Breast epithelium (tissue), 4 donors: ENCODE measurements around the gene CCDC92B. TPM values are rescaled to one million over a fixed set of nuclear protein-coding genes. Genes with fewer than 3 reads are reported as not detected.

Experiments used
- DNase-seq, 2 donors: peaks; one replicate each; pipeline ENCODE4 v3.0.0-alpha.2; 2019; ENCODE audit warnings: low spot score in 2 of 2
- H3K27ac ChIP-seq, 2 donors: fragments of 200-600 bp; sonication (generic) in 1 of 2; one replicate each; pipeline ENCODE4 v1.5.1; 2016 to 2019; ENCODE audit warnings: mild to moderate bottlenecking in 1 of 2
- H3K27me3 ChIP-seq, 2 donors: fragments of 200-600 bp; sonication (generic) in 1 of 2; one replicate each; pipeline versions ENCODE4 v1.5.1 to v1.6.0; 2017 to 2019; ENCODE audit warnings: control low read depth in 1 of 2, mild to moderate bottlenecking in 1 of 2
- H3K36me3 ChIP-seq: fragments of 200-600 bp; one replicate; pipeline ENCODE4 v1.5.1; 2019
- H3K4me1 ChIP-seq, 2 donors: fragments of 200-600 bp; sonication (generic); one replicate each; pipeline ENCODE4 v1.5.1; 2016 to 2019; ENCODE audit warnings: control low read depth in 1 of 2
- H3K4me3 ChIP-seq, 3 donors: fragments of 200-600 bp; sonication (generic); 1 replicate in 2 of 3; 2 replicates in 1 of 3; pipeline ENCODE4 v1.5.1; 2016 to 2019; ENCODE audit warnings: mild to moderate bottlenecking in 3 of 3, moderate library complexity in 2 of 3
- H3K9me3 ChIP-seq, 2 donors: fragments of 200-600 bp; sonication (generic) in 1 of 2; one replicate each; pipeline ENCODE4 v1.5.1; 2016 to 2019; ENCODE audit warnings: control low read depth in 1 of 2
- CTCF ChIP-seq, 3 donors: fragments of 450-650 bp; IDR thresholded peaks; one replicate each; pipeline ENCODE4 v1.5.1; 2016 to 2017; ENCODE audit warnings: antibody characterized with exemption in 3 of 3, mild to moderate bottlenecking in 3 of 3, moderate library complexity in 3 of 3
- POLR2A ChIP-seq: fragments of 450-650 bp; IDR thresholded peaks from one replicate; pipeline ENCODE4 v1.6.1; 2016; ENCODE audit warnings: antibody characterized with exemption, mild to moderate bottlenecking, moderate library complexity
- POLR2AphosphoS5 ChIP-seq, 3 donors: sonication (generic); formaldehyde crosslinking; IDR thresholded peaks; one replicate each; pipeline ENCODE4 v1.6.1; 2017; ENCODE audit warnings: antibody characterized with exemption in 3 of 3
- intact Hi-C: fragments of 100-400 bp; cut with DNase I; formaldehyde crosslinking; loops from one replicate; pipeline ENCODE4 v1.15.1; 2023; ENCODE audit warnings: low total_unique reads
- total RNA-seq, 3 donors: library from RNA; depleted of rRNA; stranded (reverse); fragments of >200 nt; gene quantifications; one replicate each; pipeline ENCODE4 v1.1.0, GENCODE V29; 2016

CCDC92B gene
- total RNA-seq, 3 donors from 2014 or later: 0.33 TPM; not detected in 2

DNA sequence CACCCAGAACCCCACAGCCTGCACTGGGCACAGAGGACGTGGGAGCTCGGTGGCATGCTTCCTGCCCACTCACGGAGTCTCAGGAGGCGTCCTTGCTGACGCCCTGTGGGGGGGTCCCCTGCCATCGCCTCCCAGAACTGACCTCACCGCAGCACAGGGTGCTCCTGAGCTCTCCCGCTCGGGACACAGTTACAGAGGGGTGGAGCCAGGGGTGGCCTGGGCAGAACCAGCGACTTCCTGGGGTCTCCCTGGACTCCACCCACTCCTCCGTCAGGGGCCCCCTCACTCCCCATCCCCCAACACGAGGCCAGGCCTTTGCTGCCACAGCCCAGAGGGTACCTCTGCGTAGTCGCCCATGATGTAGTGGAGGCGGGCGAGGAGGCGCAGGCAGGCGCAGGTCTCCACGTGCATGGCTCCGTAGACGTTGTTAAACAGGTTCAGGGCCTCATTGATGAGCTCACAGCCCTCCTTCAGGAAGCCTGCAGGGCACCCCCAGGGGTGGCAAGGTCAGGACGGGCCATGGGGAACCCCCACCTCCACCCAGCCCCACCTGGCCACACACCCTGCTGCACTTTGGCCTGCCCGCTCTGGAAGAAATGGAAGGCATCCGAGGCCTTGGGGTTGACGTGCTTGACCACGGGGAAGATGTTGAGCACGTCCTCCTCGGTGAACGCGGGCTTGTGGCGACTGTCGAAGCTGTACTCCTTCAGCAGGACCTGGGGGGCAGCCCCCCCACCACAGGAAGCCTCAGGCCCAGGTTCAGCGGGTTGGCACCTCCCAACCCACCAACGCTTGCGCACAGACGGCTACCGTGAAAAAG lies 55.7 kb downstream of the CCDC92B start:
- TF ChIP-seq POLR2A (no peak), CTCF (IDR thresholded peaks at IDR 0.05) (no peak)
- H3K4me1 ChIP-seq: peaks cover 0 to 3% of the 10 kb centered on the region in 2 donors

DNA sequence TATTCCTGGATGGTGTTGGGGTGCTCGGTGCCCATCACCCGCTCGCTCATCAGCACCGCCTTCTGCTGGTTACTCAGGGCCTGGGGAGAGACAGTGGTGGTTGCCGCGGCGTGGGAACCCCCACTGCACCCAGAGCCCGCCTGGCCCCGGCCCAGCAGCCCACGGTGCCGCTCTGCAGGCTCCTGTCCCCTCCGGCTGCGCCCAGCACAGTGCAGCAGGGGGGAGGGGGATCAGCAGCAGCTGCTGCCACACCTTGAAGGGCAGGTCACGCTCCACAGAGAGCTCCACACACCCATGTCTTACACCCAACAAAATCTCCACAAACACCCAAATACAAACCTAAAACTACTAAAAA lies 56.7 kb downstream of the CCDC92B start:
- no peaks in the 10 kb centered on the region for H3K9me3 ChIP-seq
- peaks cover 0 to 3% of the 10 kb centered on the region in 2 donors for H3K4me1 ChIP-seq
- H3K27ac ChIP-seq: no peak overlapping the region
- peak; percentile 16 to 28 for DNase-seq
- H3K4me3 ChIP-seq: no peak overlapping the region
- TF ChIP-seq POLR2AphosphoS5 (IDR thresholded peaks at IDR 0.05): no peak
- TF ChIP-seq CTCF (IDR thresholded peaks at IDR 0.05): no peak
- no peak for TF ChIP-seq POLR2A
- peaks cover 11% of the 10 kb centered on the region for H3K36me3 ChIP-seq
- H3K27me3 ChIP-seq: no peaks in the 10 kb centered on the region
- intact Hi-C loops: no loop called here

More for the DNA sequence above, 55.7 kb downstream of the CCDC92B start:
- Histone ChIP-seq H3K27ac (no peak overlapping the region), H3K4me3 (no peak overlapping the region), H3K9me3 (no peaks in the 10 kb centered on the region), H3K36me3 (peaks cover 17% of the 10 kb centered on the region), H3K27me3 (no peaks in the 10 kb centered on the region)
- intact Hi-C loops: no loop called here
- peak; percentile 17 to 37 for DNase-seq

DNA sequence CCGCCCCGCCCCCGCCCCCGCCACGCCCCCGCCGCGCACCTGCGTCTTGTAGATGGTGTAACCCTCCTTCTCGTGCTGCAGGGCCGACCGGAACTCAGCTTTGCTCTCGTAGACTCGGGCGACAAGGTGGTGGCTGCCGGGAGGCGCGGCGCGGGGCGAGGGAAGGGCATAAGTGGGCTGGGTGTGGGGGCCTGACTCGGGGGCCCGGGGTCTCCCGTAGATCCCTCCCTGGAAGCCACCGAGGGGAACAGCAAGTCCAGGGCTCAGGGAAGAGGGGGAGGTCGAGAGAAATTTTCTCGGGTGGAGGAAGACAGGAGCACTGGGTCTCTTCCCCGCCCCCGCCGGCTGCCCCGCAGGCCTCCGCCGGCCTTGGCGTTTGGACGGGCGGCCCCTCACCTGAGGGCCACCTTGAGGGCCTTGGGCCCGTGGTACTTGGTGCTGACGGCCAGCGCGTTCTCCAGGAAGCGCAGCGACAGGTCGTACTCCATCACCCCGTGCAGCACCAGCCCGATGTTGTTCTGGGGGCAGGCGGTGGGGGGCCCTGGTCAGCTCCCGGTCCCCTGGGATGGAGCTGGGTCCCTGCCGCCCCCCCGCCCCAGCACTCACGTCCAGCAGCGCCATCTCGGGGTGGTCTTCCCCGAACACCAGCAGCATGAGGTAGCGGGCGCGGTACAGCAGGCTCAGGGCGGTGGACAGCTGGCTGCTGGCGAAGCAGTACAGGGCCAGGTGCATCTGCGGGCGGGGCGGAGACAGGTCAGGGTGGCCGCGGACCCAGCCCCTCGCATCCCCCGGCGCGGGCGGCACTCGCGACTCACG lies 57.3 kb downstream of the CCDC92B start:
- peaks cover 0 to 3% of the 10 kb centered on the region in 2 donors for H3K4me1 ChIP-seq
- H3K4me3 ChIP-seq: no peak overlapping the region
- H3K27ac ChIP-seq: no peak overlapping the region
- H3K36me3 ChIP-seq: peaks cover 6% of the 10 kb centered on the region
- intact Hi-C loops: no loop called here
- TF ChIP-seq CTCF (IDR thresholded peaks at IDR 0.05) (no peak), POLR2A (no peak), POLR2AphosphoS5 (IDR thresholded peaks at IDR 0.05) (no peak)
- DNase-seq: peak; percentile 16 to 50
- H3K27me3 ChIP-seq: no peaks in the 10 kb centered on the region
- no peaks in the 10 kb centered on the region for H3K9me3 ChIP-seq

DNA sequence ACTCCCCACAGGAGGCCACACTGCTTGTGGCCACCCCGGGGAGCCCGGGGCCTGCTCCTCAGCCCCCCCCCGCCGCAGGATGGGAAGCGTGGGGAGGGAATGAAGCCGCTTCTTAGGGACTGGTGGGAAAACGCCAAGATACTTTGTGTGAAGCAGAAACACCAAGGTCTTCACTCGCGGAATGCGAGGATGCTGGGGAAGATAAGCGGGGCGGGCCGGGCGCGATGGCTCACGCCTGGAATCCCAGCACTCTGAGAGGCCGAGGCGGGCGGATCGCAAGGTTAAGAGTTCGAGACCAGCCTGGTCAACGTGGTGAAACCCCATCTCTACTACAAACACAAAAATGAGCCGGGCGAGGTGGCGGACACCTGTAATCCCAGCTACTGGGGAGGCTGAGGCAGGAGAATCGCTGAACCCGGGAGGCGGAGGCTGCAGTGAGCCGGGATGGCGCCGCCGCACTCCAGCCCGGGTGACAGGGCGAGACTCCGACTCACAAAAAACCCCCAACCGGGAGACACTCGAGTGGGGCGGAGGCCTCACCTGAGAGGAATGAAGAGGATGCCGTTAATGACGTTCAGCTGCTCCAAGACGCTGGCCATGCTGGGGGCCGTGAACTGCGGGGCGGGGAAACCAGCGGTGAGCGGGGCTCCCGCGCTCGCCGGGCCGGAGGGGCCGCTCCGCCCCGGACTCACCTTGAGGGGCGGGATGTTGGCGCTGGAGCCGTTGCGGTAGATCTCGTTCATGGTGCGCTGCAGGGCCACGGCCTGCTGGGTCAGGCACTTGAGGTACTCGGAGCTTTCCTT lies 58.2 kb downstream of the CCDC92B start:
- Histone ChIP-seq H3K27ac (no peak overlapping the region), H3K27me3 (no peaks in the 10 kb centered on the region), H3K9me3 (no peaks in the 10 kb centered on the region), H3K4me1 (peaks cover 0 to 3% of the 10 kb centered on the region in 2 donors), H3K36me3 (peaks cover 3% of the 10 kb centered on the region), H3K4me3 (no peak overlapping the region)
- TF ChIP-seq CTCF (IDR thresholded peaks at IDR 0.05) (no peak), POLR2AphosphoS5 (IDR thresholded peaks at IDR 0.05) (no peak), POLR2A (no peak)
- intact Hi-C loops: no loop called here
- peak; percentile 15 to 47 for DNase-seq
